HL-60 (cell line): ENCODE measurements around the gene CINP.
"Not testable (repeated sequence)": the region's sequence is repeated elsewhere in the genome, so short reads cannot be mapped to it uniquely, and the experiment has no call there.

ENCODE experiments used
- DNase-seq, 2 experiments: peaks; one replicate each; pipeline ENCODE4 v3.0.0-alpha.2; 2010 to 2020; ENCODE audit warnings: low read depth in 1 of 2, low spot score in 1 of 2
- H3K27ac ChIP-seq: fragments of 250-450 bp; sonication (Bioruptor Pico); replicated peaks from 2 replicates; pipeline ENCODE4 v1.5.1; 2020; ENCODE audit warnings: mild to moderate bottlenecking, moderate library complexity
- H3K27me3 ChIP-seq: fragments of 250-450 bp; sonication (Bioruptor Pico); 2 replicates; pipeline ENCODE4 v1.5.1; 2021; ENCODE audit warnings: mild to moderate bottlenecking, moderate library complexity; ENCODE audit not compliant: insufficient read depth, poor library complexity, severe bottlenecking
- H3K4me3 ChIP-seq: replicated peaks from 2 replicates; pipeline ENCODE4 v1.5.1; 2011; ENCODE audit warnings: mild to moderate bottlenecking, control low read depth, low read length; ENCODE audit not compliant: insufficient read depth
- GABPA ChIP-seq: IDR thresholded peaks from 2 replicates; pipeline ENCODE4 v1.6.1; 2012; ENCODE audit warnings: low read depth
- POLR2AphosphoS5 ChIP-seq: IDR thresholded peaks from 2 replicates; pipeline ENCODE4 v1.6.1; 2012; ENCODE audit warnings: low read depth
- REST ChIP-seq: IDR thresholded peaks from 2 replicates; pipeline ENCODE4 v1.6.1; 2012; ENCODE audit warnings: low read depth; ENCODE audit not compliant: insufficient replicate concordance
- SPI1 ChIP-seq: IDR thresholded peaks from 2 replicates; pipeline ENCODE4 v1.6.1; 2012; ENCODE audit warnings: low read depth, mild to moderate bottlenecking, borderline replicate concordance
- TF ChIP-seq, protein P1 (sequence below): IDR thresholded peaks from one replicate; pipeline ENCODE4 v1.5.1; 2011; ENCODE audit warnings: low read length, control low read depth, inconsistent platforms; ENCODE audit not compliant: insufficient read depth

The CINP gene

DNA sequence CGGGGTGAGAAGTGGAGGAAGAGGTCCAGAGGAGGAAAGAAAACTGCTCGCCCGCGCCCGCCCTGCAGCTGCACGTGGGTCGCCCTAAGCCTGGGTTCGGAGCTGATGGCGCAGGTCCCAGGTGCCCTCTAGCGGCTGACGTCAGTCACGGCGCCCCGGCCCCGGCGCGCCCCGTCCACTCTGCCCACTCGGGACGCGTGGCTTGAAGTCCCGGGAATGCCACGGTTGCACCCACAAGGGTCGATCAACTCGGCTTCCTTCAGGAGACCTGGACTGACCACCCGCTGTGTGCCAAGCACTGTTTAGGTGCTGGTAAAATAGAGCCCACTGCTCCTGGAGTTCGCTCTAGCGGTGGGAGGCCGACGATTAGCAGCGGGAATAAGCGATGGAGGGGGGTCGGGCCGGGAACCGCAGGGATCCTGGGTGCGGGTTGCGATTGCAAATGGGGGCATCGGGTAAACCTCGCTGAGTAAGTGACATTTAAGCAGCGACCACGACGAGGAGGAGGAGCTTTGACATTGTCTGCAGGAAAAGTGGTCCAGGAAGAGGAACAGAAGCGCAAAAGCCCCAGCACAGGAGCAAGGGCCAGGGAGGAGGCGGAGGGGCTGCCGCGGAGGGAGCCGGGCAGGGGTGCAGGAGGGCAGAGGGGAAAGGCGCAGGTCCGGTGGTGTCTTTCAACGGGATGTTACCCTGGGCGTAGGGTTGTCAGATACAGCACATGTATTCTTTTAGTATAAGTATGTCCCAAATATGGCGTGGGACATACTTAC lies 48.3 kb downstream of the CINP start:
- TF ChIP-seq GABPA (no peak), POLR2AphosphoS5 (0 out of 2 replicates have a peak, but pooled peaks have one; percentile 34)
- TF ChIP-seq, protein P1, sequence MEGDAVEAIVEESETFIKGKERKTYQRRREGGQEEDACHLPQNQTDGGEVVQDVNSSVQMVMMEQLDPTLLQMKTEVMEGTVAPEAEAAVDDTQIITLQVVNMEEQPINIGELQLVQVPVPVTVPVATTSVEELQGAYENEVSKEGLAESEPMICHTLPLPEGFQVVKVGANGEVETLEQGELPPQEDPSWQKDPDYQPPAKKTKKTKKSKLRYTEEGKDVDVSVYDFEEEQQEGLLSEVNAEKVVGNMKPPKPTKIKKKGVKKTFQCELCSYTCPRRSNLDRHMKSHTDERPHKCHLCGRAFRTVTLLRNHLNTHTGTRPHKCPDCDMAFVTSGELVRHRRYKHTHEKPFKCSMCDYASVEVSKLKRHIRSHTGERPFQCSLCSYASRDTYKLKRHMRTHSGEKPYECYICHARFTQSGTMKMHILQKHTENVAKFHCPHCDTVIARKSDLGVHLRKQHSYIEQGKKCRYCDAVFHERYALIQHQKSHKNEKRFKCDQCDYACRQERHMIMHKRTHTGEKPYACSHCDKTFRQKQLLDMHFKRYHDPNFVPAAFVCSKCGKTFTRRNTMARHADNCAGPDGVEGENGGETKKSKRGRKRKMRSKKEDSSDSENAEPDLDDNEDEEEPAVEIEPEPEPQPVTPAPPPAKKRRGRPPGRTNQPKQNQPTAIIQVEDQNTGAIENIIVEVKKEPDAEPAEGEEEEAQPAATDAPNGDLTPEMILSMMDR, result peak; percentile 81
- Histone ChIP-seq H3K4me3 (peak overlapping the region; percentile 66), H3K27ac (no peak overlapping the region), H3K27me3 (no peaks in the 10 kb centered on the region)
- peak; percentile 76 to 85 for DNase-seq

GRCh38 chr14:102304611-102305506 lies 57.8 kb downstream of the CINP start, which contains the start of gene MOK:
Gene MOK, minus strand, starts transcription at chr14:102305164. Its CDS starts 196 bp downstream, at chr14:102304968.
- DNase-seq, result peak; percentile 91 to 94
- Histone ChIP-seq H3K27ac (peak within 1 kb of the TSS; percentile 79), H3K4me3 (peak within 1 kb of the TSS; percentile 93), H3K27me3 (no peaks in the 10 kb centered on the region)
- no peak for TF ChIP-seq SPI1
- TF ChIP-seq REST, result no peak
- TF ChIP-seq, protein P1, result no peak
- TF ChIP-seq POLR2AphosphoS5, result no peak
- no peak for TF ChIP-seq GABPA

- H3K4me3 ChIP-seq, result no peak overlapping the region
- TF ChIP-seq REST, result no peak
- TF ChIP-seq GABPA, result no peak
- TF ChIP-seq, protein P1, result no peak
- TF ChIP-seq SPI1, result no peak
- TF ChIP-seq POLR2AphosphoS5, result no peak
- DNase-seq, result no peak
- H3K27me3 ChIP-seq, result no peaks in the 10 kb centered on the region
- no peak overlapping the region for H3K27ac ChIP-seq
These were observed 59.0 kb downstream of the CINP start for GRCh38 chr14:102303664-102304063.

DNA sequence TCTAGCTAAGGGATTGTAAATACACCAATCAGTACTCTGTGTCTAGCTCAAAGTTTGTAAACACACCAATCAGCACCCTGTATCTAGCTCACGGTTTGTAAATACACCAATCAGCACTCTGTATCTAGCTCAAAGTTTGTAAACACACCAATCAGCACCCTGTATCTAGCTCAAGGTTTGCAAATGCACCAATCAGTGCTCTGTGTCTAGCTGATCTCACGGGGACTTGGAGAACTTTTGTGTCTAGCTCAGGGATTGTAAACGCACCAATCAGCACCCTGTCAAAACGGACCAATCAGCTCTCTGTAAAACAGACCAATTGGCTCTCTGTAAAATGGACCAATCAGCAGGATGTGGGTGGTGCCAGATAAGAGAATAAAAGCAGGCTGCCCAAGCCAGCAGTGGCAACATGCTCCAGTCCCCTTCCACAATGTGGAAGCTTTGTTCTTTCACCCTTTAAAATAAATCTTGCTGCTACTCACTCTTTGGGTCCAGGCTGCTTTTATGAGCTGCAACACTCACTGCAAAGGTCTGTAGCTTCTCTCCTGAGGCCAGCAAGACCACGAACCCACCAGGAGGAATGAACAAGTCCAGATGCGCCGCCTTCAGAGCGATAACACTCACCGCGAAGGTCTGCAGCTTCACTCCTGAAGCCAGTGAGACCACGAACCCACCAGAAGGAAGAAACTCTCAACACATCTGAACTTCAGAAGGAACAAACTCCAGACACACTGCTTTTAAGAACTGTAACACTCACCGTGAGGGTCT lies 64.2 kb downstream of the CINP start:
- H3K27ac ChIP-seq, H3K27me3 ChIP-seq, H3K4me3 ChIP-seq, DNase-seq: not testable (repeated sequence)
